SKM-1 treated with dmso at 0.1 percent for 144 hours (cell line): ENCODE measurements around the gene CD300LD.
"Not testable (repeated sequence)": the region's sequence is repeated elsewhere in the genome, so short reads cannot be mapped to it uniquely, and the experiment has no call there.

Source experiments
- DNase-seq: peaks from one replicate; lab custom pipeline; 2025; ENCODE audit not compliant: unreplicated experiment; lab: John Stamatoyannopoulos, UW

CD300LD gene

GRCh38 chr17:74573635-74574034 lies 18.4 kb downstream of the CD300LD start:
- DNase-seq, result not testable (repeated sequence)

GRCh38 chr17:74573169-74573568 lies 18.9 kb downstream of the CD300LD start:
- no peak for DNase-seq

- DNase-seq, result peak; percentile 8
These were observed 20.3 kb downstream of the CD300LD start for GRCh38 chr17:74571621-74572270.

- DNase-seq, result peak; percentile 74
These were observed 22.8 kb downstream of the CD300LD start for GRCh38 chr17:74569020-74570003.

- no peak for DNase-seq
These were observed 23.8 kb downstream of the CD300LD start for GRCh38 chr17:74568106-74568873.

GRCh38 chr17:74567397-74567796 lies 24.7 kb downstream of the CD300LD start, which contains the start of gene CD300H:
Gene CD300H (minus strand): TSS chr17:74567509.
- DNase-seq, result peak; percentile 39

GRCh38 chr17:74566132-74566753 lies 25.8 kb downstream of the CD300LD start:
- peak; percentile 12 for DNase-seq

- DNase-seq, result no peak
These were observed 27.0 kb downstream of the CD300LD start for GRCh38 chr17:74565126-74565525.

- DNase-seq, result no peak
These were observed 28.7 kb downstream of the CD300LD start for GRCh38 chr17:74563358-74563757.

- no peak for DNase-seq
These were observed 30.5 kb downstream of the CD300LD start for GRCh38 chr17:74561586-74561985.

GRCh38 chr17:74558882-74559519 lies 33.1 kb downstream of the CD300LD start:
- DNase-seq, result no peak

GRCh38 chr17:74558402-74558801 lies 33.7 kb downstream of the CD300LD start:
- not testable (repeated sequence) for DNase-seq

- DNase-seq, result no peak
These were observed 36.6 kb downstream of the CD300LD start for GRCh38 chr17:74555427-74555940.

GRCh38 chr17:74554909-74555308 lies 37.2 kb downstream of the CD300LD start:
- no peak for DNase-seq

GRCh38 chr17:74552037-74552436 lies 40.0 kb downstream of the CD300LD start:
- no peak for DNase-seq

GRCh38 chr17:74550602-74551001 lies 41.5 kb downstream of the CD300LD start:
- DNase-seq, result no peak

- DNase-seq, result no peak
These were observed 42.7 kb downstream of the CD300LD start for GRCh38 chr17:74549343-74549742.

GRCh38 chr17:74547736-74548135 lies 44.3 kb downstream of the CD300LD start:
- no peak for DNase-seq

GRCh38 chr17:74547264-74547663 lies 44.8 kb downstream of the CD300LD start:
- DNase-seq, result no peak

- DNase-seq, result no peak
These were observed 45.5 kb downstream of the CD300LD start for GRCh38 chr17:74546586-74546985.
